Activated T-helper 9 cell treated with anti-CD3 and anti-CD28 coated beads, Interleukin-2, amount 50 U/mL, for 16 hours (primary cell): ENCODE data around the gene MBTPS1.

Source experiments
- DNase-seq: peaks from one replicate; pipeline ENCODE4 v3.0.0-alpha.2; 2020; ENCODE audit warnings: low read depth

The MBTPS1 gene

GRCh38 chr16:84052071-84052622, 64.6 kb downstream of the MBTPS1 start:
- DNase-seq = no peak

- no peak for DNase-seq
Observed at GRCh38 chr16:84050316-84050715, 66.4 kb downstream of the MBTPS1 start.

- no peak for DNase-seq
Observed at GRCh38 chr16:84049403-84050060, 67.2 kb downstream of the MBTPS1 start.

- DNase-seq = no peak
Observed at GRCh38 chr16:84048871-84049270, 67.9 kb downstream of the MBTPS1 start.

- no peak for DNase-seq
Observed at GRCh38 chr16:84048270-84048669, 68.5 kb downstream of the MBTPS1 start.

GRCh38 chr16:84047626-84048025, 69.1 kb downstream of the MBTPS1 start:
- DNase-seq = no peak

- no peak for DNase-seq
Observed at GRCh38 chr16:84047206-84047605, 69.5 kb downstream of the MBTPS1 start.

GRCh38 chr16:84045818-84046470, 70.8 kb downstream of the MBTPS1 start:
- DNase-seq = no peak

- no peak for DNase-seq
Observed at GRCh38 chr16:84045001-84045817, 71.5 kb downstream of the MBTPS1 start.

- DNase-seq = no peak
Observed at GRCh38 chr16:84044118-84044488, 72.6 kb downstream of the MBTPS1 start.

- no peak for DNase-seq
Observed at GRCh38 chr16:84043486-84044117, 73.1 kb downstream of the MBTPS1 start.

- DNase-seq = no peak
Observed at GRCh38 chr16:84042879-84043485, 73.8 kb downstream of the MBTPS1 start.

GRCh38 chr16:84042308-84042878, 74.3 kb downstream of the MBTPS1 start, which contains the start of gene SLC38A8:
TSS of gene SLC38A8 (minus strand) at chr16:84042795. CDS start at chr16:84042157, 638 bp downstream.
- DNase-seq = no peak

GRCh38 chr16:84041881-84042280, 74.9 kb downstream of the MBTPS1 start:
- DNase-seq = no peak

GRCh38 chr16:84040823-84041820, 75.6 kb downstream of the MBTPS1 start:
- DNase-seq = no peak

GRCh38 chr16:84040226-84040822, 76.4 kb downstream of the MBTPS1 start:
- DNase-seq = no peak

GRCh38 chr16:84039696-84040095, 77.0 kb downstream of the MBTPS1 start:
- DNase-seq = no peak

GRCh38 chr16:84038469-84038868, 78.3 kb downstream of the MBTPS1 start:
- DNase-seq = no peak

GRCh38 chr16:84036982-84037425, 79.7 kb downstream of the MBTPS1 start:
- DNase-seq = no peak

- DNase-seq = no peak
Observed at GRCh38 chr16:84036131-84036530, 80.6 kb downstream of the MBTPS1 start.
